GM19468 (cell line): ENCODE measurements around the gene KIF26B.

Source experiments
- ATAC-seq: cut with Tn5 transposase; IDR thresholded peaks from one replicate; pipeline ENCODE4 v1.9.1; 2021; ENCODE audit warnings: mild to moderate bottlenecking, moderate library complexity, moderate number of reproducible peaks; ENCODE audit not compliant: unreplicated experiment; ENCODE audit errors: extremely low read depth

Gene KIF26B

GRCh38 chr1:245205396-245205795 is 50.6 kb downstream of the KIF26B start:
- no peak for ATAC-seq

- ATAC-seq, result no peak
Measured at GRCh38 chr1:245205864-245206263, 51.1 kb downstream of the KIF26B start.

- no peak for ATAC-seq
Measured at GRCh38 chr1:245207056-245207638, 52.4 kb downstream of the KIF26B start.

GRCh38 chr1:245207801-245208200 is 53.0 kb downstream of the KIF26B start:
- ATAC-seq, result no peak

GRCh38 chr1:245209658-245210435 is 55.1 kb downstream of the KIF26B start:
- no peak for ATAC-seq

GRCh38 chr1:245211035-245211749 is 56.4 kb downstream of the KIF26B start:
- no peak for ATAC-seq

- no peak for ATAC-seq
Measured at GRCh38 chr1:245211761-245212160, 57.0 kb downstream of the KIF26B start.

GRCh38 chr1:245212221-245212710 is 57.5 kb downstream of the KIF26B start:
- no peak for ATAC-seq

- ATAC-seq, result no peak
Measured at GRCh38 chr1:245213066-245213831, 58.5 kb downstream of the KIF26B start.

GRCh38 chr1:245215071-245215470 is 60.3 kb downstream of the KIF26B start:
- ATAC-seq, result no peak

GRCh38 chr1:245216366-245217115 is 61.8 kb downstream of the KIF26B start:
- ATAC-seq, result no peak

GRCh38 chr1:245217853-245218608 is 63.2 kb downstream of the KIF26B start:
- ATAC-seq, result no peak

GRCh38 chr1:245220381-245220985 is 65.7 kb downstream of the KIF26B start:
- no peak for ATAC-seq

- ATAC-seq, result no peak
Measured at GRCh38 chr1:245221805-245222204, 67.0 kb downstream of the KIF26B start.

- ATAC-seq, result no peak
Measured at GRCh38 chr1:245222931-245223595, 68.3 kb downstream of the KIF26B start.

GRCh38 chr1:245225322-245226202 is 70.8 kb downstream of the KIF26B start:
- no peak for ATAC-seq

- ATAC-seq, result no peak
Measured at GRCh38 chr1:245226203-245226499, 71.4 kb downstream of the KIF26B start.
